Thyroid gland (tissue), 4 donors: ENCODE measurements around the gene WBP1L. TPM values are rescaled to one million over a fixed set of nuclear protein-coding genes. Genes with fewer than 3 reads are reported as not detected.
A peak's percentile ranks its signal among the peaks of the same experiment; 100 is the strongest.
"Not testable (repeated sequence)": the region's sequence is repeated elsewhere in the genome, so short reads cannot be mapped to it uniquely, and the experiment has no call there.

Experiments used
- DNase-seq, 2 donors: peaks; one replicate each; pipeline ENCODE4 v3.0.0-alpha.2; 2019
- H3K27ac ChIP-seq, 3 donors: fragments of 200-600 bp; sonication (generic); 1 replicate in 2 of 3; 2 replicates in 1 of 3; pipeline ENCODE4 v1.5.1; 2016 to 2019; ENCODE audit warnings: mild to moderate bottlenecking in 1 of 3, moderate library complexity in 1 of 3
- H3K27me3 ChIP-seq: fragments of 200-600 bp; sonication (generic); one replicate; pipeline ENCODE4 v1.5.1; 2019
- H3K36me3 ChIP-seq, 2 donors: fragments of 200-600 bp; sonication (generic); one replicate each; pipeline ENCODE4 v1.5.1; 2016 to 2019
- H3K4me1 ChIP-seq, 2 donors: fragments of 200-600 bp; sonication (generic); one replicate each; pipeline ENCODE4 v1.5.1; 2017 to 2019
- H3K4me3 ChIP-seq, 3 donors: fragments of 200-600 bp; sonication (generic); replicated peaks in 1 of 3; 1 replicate in 2 of 3; 2 replicates in 1 of 3; pipeline ENCODE4 v1.5.1; 2016; ENCODE audit warnings: mild to moderate bottlenecking in 1 of 3
- H3K9me3 ChIP-seq: fragments of 200-600 bp; sonication (generic); one replicate; pipeline ENCODE4 v1.5.1; 2017
- POLR2A ChIP-seq, 2 donors: fragments of 450-650 bp; IDR thresholded peaks; one replicate each; pipeline ENCODE4 v1.6.1; 2017; ENCODE audit warnings: antibody characterized with exemption in 2 of 2, mild to moderate bottlenecking in 2 of 2, moderate library complexity in 1 of 2
- WGBS, 2 donors: methylation state at CpG; one replicate each; pipeline ENCODE4 v1.1.5; 2017; 5-methylcytosine and 5-hydroxymethylcytosine counted together
- intact Hi-C: fragments of 100-400 bp; cut with DNase I; formaldehyde crosslinking; loops from one replicate; pipeline ENCODE4 v1.15.1; 2023
- total RNA-seq, 4 donors: library from RNA; depleted of rRNA; stranded (reverse); fragments of >200 nt; gene quantifications; one replicate each; pipeline ENCODE4 v1.2.3, GENCODE V29; 2016
- TF ChIP-seq, protein P1 (sequence below), 6 experiments: fragments of 200-600 bp in 3 of 6; fragments of 450-650 bp in 3 of 6; sonication (generic) in 3 of 6; IDR thresholded peaks; one replicate each; pipeline ENCODE4 v1.5.1; 2016 to 2019; ENCODE audit warnings: antibody characterized with exemption in 6 of 6, mild to moderate bottlenecking in 2 of 6, inconsistent platforms in 1 of 6, moderate library complexity in 1 of 6

WBP1L gene
- total RNA-seq, 4 donors from 2014 or later = 194 to 384 (median 314) TPM

GRCh38 chr10:102841827-102842345 is 98.1 kb downstream of the WBP1L start:
- no peaks in the 10 kb centered on the region for H3K9me3 ChIP-seq
- no peak overlapping the region for H3K4me3 ChIP-seq
- H3K27ac ChIP-seq = peak overlapping the region; percentile 79 to 81 (median 80)
- H3K27me3 ChIP-seq = no peaks in the 10 kb centered on the region
- peaks cover 33 to 36% of the 10 kb centered on the region in 2 donors for H3K4me1 ChIP-seq
- 37 to 59% methylated on average over 11 of the region's 11 CpGs for WGBS, 2 donors
- DNase-seq = peak; percentile 58 to 64
- intact Hi-C loops = no loop called here
- no peaks in the 10 kb centered on the region for H3K36me3 ChIP-seq
- TF ChIP-seq, protein P1, sequence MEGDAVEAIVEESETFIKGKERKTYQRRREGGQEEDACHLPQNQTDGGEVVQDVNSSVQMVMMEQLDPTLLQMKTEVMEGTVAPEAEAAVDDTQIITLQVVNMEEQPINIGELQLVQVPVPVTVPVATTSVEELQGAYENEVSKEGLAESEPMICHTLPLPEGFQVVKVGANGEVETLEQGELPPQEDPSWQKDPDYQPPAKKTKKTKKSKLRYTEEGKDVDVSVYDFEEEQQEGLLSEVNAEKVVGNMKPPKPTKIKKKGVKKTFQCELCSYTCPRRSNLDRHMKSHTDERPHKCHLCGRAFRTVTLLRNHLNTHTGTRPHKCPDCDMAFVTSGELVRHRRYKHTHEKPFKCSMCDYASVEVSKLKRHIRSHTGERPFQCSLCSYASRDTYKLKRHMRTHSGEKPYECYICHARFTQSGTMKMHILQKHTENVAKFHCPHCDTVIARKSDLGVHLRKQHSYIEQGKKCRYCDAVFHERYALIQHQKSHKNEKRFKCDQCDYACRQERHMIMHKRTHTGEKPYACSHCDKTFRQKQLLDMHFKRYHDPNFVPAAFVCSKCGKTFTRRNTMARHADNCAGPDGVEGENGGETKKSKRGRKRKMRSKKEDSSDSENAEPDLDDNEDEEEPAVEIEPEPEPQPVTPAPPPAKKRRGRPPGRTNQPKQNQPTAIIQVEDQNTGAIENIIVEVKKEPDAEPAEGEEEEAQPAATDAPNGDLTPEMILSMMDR (IDR thresholded peaks at IDR 0.05) = no peak
- no peak for TF ChIP-seq POLR2A (IDR thresholded peaks at IDR 0.05)

GRCh38 chr10:102843139-102843538 is 99.4 kb downstream of the WBP1L start:
- TF ChIP-seq, protein P1 (IDR thresholded peaks at IDR 0.05) = peak in 1 of 6 experiments; percentile 19
- peak in 1 of 2 donors; percentile 4 for DNase-seq
- H3K4me1 ChIP-seq = peaks cover 26% of the 10 kb centered on the region in 2 donors
- 59 to 69% methylated on average over 8 of the region's 8 CpGs for WGBS, 2 donors
- H3K9me3 ChIP-seq, H3K36me3 ChIP-seq, H3K27me3 ChIP-seq, H3K4me3 ChIP-seq, intact Hi-C loops: not testable (repeated sequence)
- peak overlapping the region in 1 of 3 donors; percentile 46 for H3K27ac ChIP-seq

DNA sequence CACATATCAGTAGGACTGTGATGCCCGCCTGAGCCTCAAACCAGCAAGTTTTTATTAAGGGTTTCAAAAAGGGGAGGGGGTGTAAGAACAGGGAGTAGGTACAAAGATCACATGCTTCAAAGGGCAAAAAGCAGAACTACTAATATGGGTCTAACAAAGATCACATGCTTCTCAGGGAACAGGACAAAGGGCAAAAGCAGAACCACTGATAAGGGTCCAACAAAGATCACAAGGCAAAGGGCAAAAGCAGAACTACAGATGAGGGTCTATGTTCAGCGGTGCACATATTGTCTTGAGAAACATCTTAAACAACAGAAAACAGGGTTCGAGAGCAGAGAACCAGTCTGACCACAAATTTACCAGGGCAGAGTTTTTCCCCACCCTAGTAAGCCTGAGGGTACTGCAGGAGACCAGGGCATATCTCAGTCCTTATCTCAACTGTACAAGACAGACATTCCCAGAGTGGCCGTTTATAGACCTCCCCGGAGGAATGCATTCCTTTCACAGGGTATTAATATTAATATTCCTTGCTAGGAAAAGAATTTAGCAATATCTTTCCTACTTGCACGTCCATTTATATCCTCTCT is 100.5 kb downstream of the WBP1L start:
- H3K4me3 ChIP-seq, H3K9me3 ChIP-seq, H3K27ac ChIP-seq, DNase-seq, H3K27me3 ChIP-seq, intact Hi-C loops, H3K36me3 ChIP-seq: not testable (repeated sequence)
- 89 to 90% methylated on average over 6 of the region's 6 CpGs for WGBS, 2 donors
- peaks cover 20 to 21% of the 10 kb centered on the region in 2 donors for H3K4me1 ChIP-seq

GRCh38 chr10:102845352-102845902 is 101.7 kb downstream of the WBP1L start:
- no peak overlapping the region for H3K27ac ChIP-seq
- H3K4me1 ChIP-seq = peaks cover 20 to 21% of the 10 kb centered on the region in 2 donors
- no peaks in the 10 kb centered on the region for H3K9me3 ChIP-seq
- no peak for DNase-seq
- H3K4me3 ChIP-seq = no peak overlapping the region
- intact Hi-C loops = no loop called here
- WGBS, 2 donors = 86 to 92% methylated on average over 7 to 9 of the region's 9 CpGs
- H3K27me3 ChIP-seq = no peaks in the 10 kb centered on the region
- TF ChIP-seq, protein P1 (IDR thresholded peaks at IDR 0.05) = no peak
- no peak for TF ChIP-seq POLR2A (IDR thresholded peaks at IDR 0.05)
- no peaks in the 10 kb centered on the region for H3K36me3 ChIP-seq

DNA sequence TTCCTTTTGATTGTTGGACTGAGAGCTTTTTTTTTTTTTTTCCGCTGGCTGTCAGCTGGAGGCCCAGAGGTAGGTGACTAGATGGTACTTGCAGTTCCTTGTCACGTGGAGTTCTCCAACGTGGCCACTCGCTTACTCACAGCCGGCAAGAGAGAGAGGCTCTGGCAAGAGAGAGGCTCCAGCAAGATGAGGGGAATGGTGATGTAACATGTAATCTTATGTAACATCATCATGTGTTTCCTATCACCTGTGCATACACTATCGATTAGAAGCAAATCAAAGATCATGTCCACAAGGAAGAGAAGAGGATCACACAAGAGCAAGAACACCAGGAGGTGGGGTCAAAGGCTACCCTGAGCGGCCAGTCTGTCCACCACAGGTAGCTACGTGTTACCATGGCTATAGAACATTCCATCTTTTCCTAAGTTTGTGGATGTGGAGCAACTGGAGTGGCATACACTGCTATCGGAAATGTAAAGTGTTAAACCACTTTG is 106.3 kb downstream of the WBP1L start:
- WGBS, 2 donors = 75 to 79% methylated on average over 9 of the region's 9 CpGs
- H3K27me3 ChIP-seq = no peaks in the 10 kb centered on the region
- peaks cover 0 to 6% of the 10 kb centered on the region in 2 donors for H3K4me1 ChIP-seq
- no peaks in the 10 kb centered on the region for H3K36me3 ChIP-seq
- no peaks in the 10 kb centered on the region for H3K9me3 ChIP-seq
- TF ChIP-seq, protein P1 (IDR thresholded peaks at IDR 0.05) = no peak
- no peak for TF ChIP-seq POLR2A (IDR thresholded peaks at IDR 0.05)
- DNase-seq = no peak
- H3K27ac ChIP-seq = no peak overlapping the region
- intact Hi-C loops = no loop called here
- no peak overlapping the region for H3K4me3 ChIP-seq

GRCh38 chr10:102853237-102853636 is 109.5 kb downstream of the WBP1L start:
- H3K9me3 ChIP-seq, H3K27me3 ChIP-seq, DNase-seq, H3K36me3 ChIP-seq, intact Hi-C loops, H3K27ac ChIP-seq, H3K4me3 ChIP-seq: not testable (repeated sequence)
- WGBS, 2 donors = 96 to 97% methylated on average over 7 of the region's 7 CpGs
- H3K4me1 ChIP-seq = peaks cover 0 to 17% of the 10 kb centered on the region in 2 donors

DNA sequence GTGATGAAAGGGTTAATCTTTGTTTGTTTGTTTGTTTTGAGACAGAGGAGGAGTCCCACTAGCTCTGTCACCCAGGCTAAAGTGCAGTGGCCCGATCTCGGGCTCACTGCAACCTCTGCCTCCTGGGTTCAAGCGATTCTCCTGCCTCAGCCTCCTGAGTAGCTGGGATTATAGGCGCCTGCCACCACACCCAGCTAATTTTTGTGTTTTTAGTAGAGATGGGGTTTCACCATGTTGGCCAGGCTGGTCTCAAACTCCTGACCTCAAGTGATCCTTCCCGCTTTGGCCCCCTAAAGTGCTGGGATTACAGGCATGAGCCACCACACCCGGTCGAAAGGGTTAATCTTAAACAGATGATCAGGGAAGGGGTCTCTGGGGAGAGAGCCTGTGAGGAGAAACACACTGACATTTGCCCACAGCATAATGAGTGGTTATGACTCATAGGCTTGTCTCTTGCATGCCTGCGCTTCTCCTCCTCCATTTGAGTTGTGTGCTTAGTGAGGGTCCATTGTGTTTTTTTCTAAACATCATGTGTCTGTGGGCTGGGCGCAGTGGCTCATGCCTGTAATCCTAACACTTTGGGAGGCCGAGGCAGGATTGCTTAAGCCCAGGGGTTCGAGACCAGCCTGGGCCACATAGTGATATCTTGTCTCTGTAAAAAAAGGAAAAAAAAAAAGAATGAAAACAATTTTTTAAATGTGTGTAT is 112.1 kb downstream of the WBP1L start:
- intact Hi-C loops, H3K27me3 ChIP-seq, DNase-seq, H3K4me3 ChIP-seq, H3K9me3 ChIP-seq, H3K36me3 ChIP-seq: not testable (repeated sequence)
- Histone ChIP-seq H3K4me1 (peaks cover 10 to 21% of the 10 kb centered on the region in 2 donors), H3K27ac (peak overlapping the region in 2 of 3 donors; percentile 3 to 4)
- 74 to 81% methylated on average over 11 of the region's 11 CpGs for WGBS, 2 donors
